Muscle of leg (tissue), 11 donors: ENCODE measurements around the gene STOX1. TPM values are rescaled to one million over a fixed set of nuclear protein-coding genes. Genes with fewer than 3 reads are reported as not detected.
"Not testable (repeated sequence)": the region's sequence is repeated elsewhere in the genome, so short reads cannot be mapped to it uniquely, and the experiment has no call there.

Experiments used
- DNase-seq: peaks from one replicate; pipeline ENCODE4 v3.0.0; 2013
- H3K27ac ChIP-seq: one replicate; pipeline ENCODE4 v1.5.1; 2013; ENCODE audit warnings: mild to moderate bottlenecking, low read length, control low read depth
- H3K27me3 ChIP-seq: one replicate; pipeline ENCODE4 v1.6.1; 2013; ENCODE audit warnings: low read length; ENCODE audit not compliant: control insufficient read depth, insufficient read depth
- H3K36me3 ChIP-seq: one replicate; pipeline ENCODE4 v1.6.1; 2013; ENCODE audit warnings: low read length; ENCODE audit not compliant: control insufficient read depth, insufficient read depth
- H3K4me1 ChIP-seq: one replicate; pipeline ENCODE4 v1.6.1; 2013; ENCODE audit warnings: low read length; ENCODE audit not compliant: control insufficient read depth, insufficient read depth
- H3K4me3 ChIP-seq: one replicate; pipeline ENCODE4 v1.5.1; 2013; ENCODE audit warnings: low read length, control low read depth
- H3K9me3 ChIP-seq: replicated peaks from 2 replicates; pipeline ENCODE4 v1.6.1; 2013; ENCODE audit warnings: low read depth, low read length; ENCODE audit not compliant: control insufficient read depth
- whole genome bisulfite sequencing: methylation state at CpG from one replicate; pipeline ENCODE4 v1.1.5; 2013; ENCODE audit warnings: missing lambda C conversion rate; ENCODE audit not compliant: insufficient coverage; 5-methylcytosine and 5-hydroxymethylcytosine counted together
- polyA plus RNA-seq, 8 donors: library from polyadenylated mRNA; unstranded; fragments of 120-200 nt; gene quantifications; one replicate each; pipeline versions ENCODE4 v1.2.1 to v1.2.3, GENCODE V29; 2013; ENCODE audit warnings: inconsistent platforms in 1 of 8, low replicate concordance in 1 of 8; ENCODE audit not compliant: insufficient read length in 8 of 8, insufficient read depth in 1 of 8
- total RNA-seq: library from RNA; stranded (reverse); fragments of 120-200 nt; gene quantifications from one replicate; pipeline ENCODE4 v1.2.4, GENCODE V29; 2013

STOX1 gene
- total and polyA plus RNA-seq, 9 donors, result 1.3 to 3.9 (median 2.7) TPM

GRCh38 chr10:68828083-68828601 is 811 bp downstream of the STOX1 start:
- H3K27ac ChIP-seq, result not testable (repeated sequence)
- WGBS, result 0% methylated on average over 25 of the region's 59 CpGs
- peak; percentile 17 for DNase-seq

DNA sequence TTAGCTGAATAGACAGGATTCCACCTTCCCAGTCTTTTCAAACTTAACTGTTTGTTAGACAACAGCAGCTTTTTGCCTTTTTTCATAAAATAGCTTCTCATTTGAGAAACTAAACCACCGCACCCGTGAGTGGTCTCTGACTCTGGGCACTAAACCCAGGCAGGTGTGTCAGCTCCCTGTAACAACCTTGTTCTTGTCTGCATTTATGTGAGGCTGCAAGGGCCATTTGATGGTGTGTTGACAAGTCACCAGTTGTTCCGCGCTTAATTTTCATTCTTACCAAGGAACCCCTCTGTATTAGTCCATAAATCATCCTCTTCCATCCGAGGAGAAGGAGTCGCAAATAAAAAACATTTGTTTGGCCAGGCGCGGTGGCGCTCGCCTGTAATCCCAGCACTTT is 1.5 kb downstream of the STOX1 start:
- Histone ChIP-seq H3K9me3 (no peaks in the 10 kb centered on the region), H3K4me3 (no peak overlapping the region), H3K27ac (no peak overlapping the region), H3K27me3 (peaks cover 6% of the 10 kb centered on the region), H3K36me3 (no peaks in the 10 kb centered on the region), H3K4me1 (peaks cover 10% of the 10 kb centered on the region)
- DNase-seq, result peak; percentile 2
- 59% methylated on average over 6 of the region's 10 CpGs for WGBS

More at GRCh38 chr10:68828083-68828601, 811 bp downstream of the STOX1 start:
- H3K9me3 ChIP-seq, H3K27me3 ChIP-seq, H3K36me3 ChIP-seq: not testable (repeated sequence)
- Histone ChIP-seq H3K4me1 (peaks cover 10% of the 10 kb centered on the region), H3K4me3 (peak overlapping the region; percentile 38)

GRCh38 chr10:68829521-68829920 is 2.2 kb downstream of the STOX1 start:
- Histone ChIP-seq H3K4me1 (peaks cover 10% of the 10 kb centered on the region), H3K4me3 (no peak overlapping the region), H3K9me3 (no peaks in the 10 kb centered on the region), H3K27me3 (peaks cover 6% of the 10 kb centered on the region), H3K27ac (no peak overlapping the region), H3K36me3 (no peaks in the 10 kb centered on the region)
- DNase-seq, result no peak
- 88% methylated on average over 1 of the region's 6 CpGs for WGBS

DNA sequence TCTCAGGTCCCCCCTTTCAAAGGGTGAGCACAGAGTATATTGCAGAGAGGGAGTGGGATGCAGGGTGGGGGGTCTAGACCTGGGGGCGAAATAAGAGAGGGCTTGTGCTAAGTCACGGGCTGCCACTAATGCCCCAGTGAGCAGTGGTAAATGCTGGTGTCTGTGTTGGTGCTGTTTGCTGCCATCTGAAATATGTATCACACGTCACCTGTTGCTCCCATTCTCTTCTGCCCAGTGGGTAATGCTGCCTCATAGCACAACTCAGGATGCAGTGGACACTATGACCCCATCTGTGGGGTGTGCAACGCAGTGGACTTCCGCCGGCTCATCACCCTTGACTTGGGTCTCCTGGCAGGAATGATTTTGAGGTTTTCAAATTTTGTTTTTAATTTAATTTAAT is 2.6 kb downstream of the STOX1 start:
- DNase-seq, result no peak

DNA sequence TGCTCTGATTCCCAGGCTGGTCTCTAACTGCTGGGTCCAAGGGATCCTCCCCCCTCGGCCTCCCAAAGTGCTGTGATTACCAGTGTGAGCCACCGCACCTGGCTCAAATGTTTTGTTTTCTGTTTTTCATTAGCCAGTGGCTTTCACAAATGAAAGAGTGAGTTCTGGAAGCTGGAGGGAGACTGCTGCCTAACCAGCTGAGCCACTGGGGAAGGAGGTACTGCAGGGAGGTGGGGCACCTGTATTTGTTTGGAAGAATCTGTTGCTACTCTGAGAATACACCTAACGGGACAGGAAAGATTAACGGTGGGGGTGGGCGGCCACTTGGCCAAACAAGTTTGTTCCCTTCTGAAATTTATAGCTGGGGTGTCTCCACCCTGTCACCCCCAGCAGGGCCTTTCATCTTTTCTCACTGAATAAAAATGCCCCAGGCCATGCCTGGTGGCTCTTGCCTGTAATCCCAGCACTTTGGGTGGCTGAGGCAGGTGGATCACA is 4.7 kb downstream of the STOX1 start:
- no peak for DNase-seq
- H3K4me1 ChIP-seq, result peaks cover 5% of the 10 kb centered on the region
- H3K4me3 ChIP-seq, result no peak overlapping the region
- no peaks in the 10 kb centered on the region for H3K9me3 ChIP-seq
- no peak overlapping the region for H3K27ac ChIP-seq
- WGBS, result 33% methylated on average over 4 of the region's 5 CpGs
- H3K36me3 ChIP-seq, result no peaks in the 10 kb centered on the region
- peaks cover 6% of the 10 kb centered on the region for H3K27me3 ChIP-seq

More for the DNA sequence above, 2.6 kb downstream of the STOX1 start:
- Histone ChIP-seq H3K27ac (no peak overlapping the region), H3K9me3 (no peaks in the 10 kb centered on the region), H3K36me3 (no peaks in the 10 kb centered on the region), H3K4me1 (peaks cover 10% of the 10 kb centered on the region), H3K27me3 (peaks cover 6% of the 10 kb centered on the region), H3K4me3 (no peak overlapping the region)
- no CpG with 5 or more reads among the region's 6 CpGs for WGBS

DNA sequence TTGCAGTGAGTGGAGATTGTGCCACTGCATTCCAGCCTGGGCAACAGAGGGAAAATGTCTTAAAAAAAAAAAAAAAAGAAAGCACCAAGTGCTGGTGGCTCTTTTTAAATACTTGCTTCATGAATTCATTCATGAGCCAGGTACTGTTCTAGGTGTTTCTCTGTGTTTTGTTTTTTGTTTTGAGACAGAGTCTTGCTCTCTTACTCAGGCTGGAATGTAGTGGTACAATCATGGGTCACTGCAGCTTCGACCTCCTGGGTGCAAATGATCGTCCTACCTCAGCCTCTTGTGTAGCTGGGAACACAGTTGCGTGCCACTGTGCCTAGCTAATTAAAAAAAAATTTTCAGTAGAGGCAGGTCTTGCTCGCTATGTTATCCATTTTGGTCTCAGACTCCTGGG is 5.3 kb downstream of the STOX1 start:
- Histone ChIP-seq H3K27ac (no peak overlapping the region), H3K36me3 (no peaks in the 10 kb centered on the region), H3K4me1 (peaks cover 4% of the 10 kb centered on the region), H3K9me3 (no peaks in the 10 kb centered on the region), H3K27me3 (peaks cover 6% of the 10 kb centered on the region), H3K4me3 (no peak overlapping the region)
- WGBS, result 93% methylated on average over 4 of the region's 4 CpGs
- no peak for DNase-seq

GRCh38 chr10:68837626-68838322 is 10.4 kb downstream of the STOX1 start:
- H3K9me3 ChIP-seq, result no peaks in the 10 kb centered on the region
- no peak for DNase-seq
- WGBS, result 93% methylated on average over 4 of the region's 8 CpGs
- H3K4me3 ChIP-seq, result no peak overlapping the region
- no peaks in the 10 kb centered on the region for H3K27me3 ChIP-seq
- H3K27ac ChIP-seq, result no peak overlapping the region
- H3K36me3 ChIP-seq, result no peaks in the 10 kb centered on the region
- H3K4me1 ChIP-seq, result no peaks in the 10 kb centered on the region

GRCh38 chr10:68840650-68841049 is 13.3 kb downstream of the STOX1 start:
- not testable (repeated sequence) for H3K9me3 ChIP-seq, H3K27ac ChIP-seq, DNase-seq, H3K36me3 ChIP-seq, H3K4me1 ChIP-seq, H3K4me3 ChIP-seq, H3K27me3 ChIP-seq
- 95% methylated on average over 7 of the region's 9 CpGs for WGBS

GRCh38 chr10:68848281-68848680 is 20.9 kb downstream of the STOX1 start:
- H3K4me1 ChIP-seq, result no peaks in the 10 kb centered on the region
- no peaks in the 10 kb centered on the region for H3K36me3 ChIP-seq
- no peaks in the 10 kb centered on the region for H3K27me3 ChIP-seq
- H3K4me3 ChIP-seq, result no peak overlapping the region
- DNase-seq, result no peak
- WGBS, result no CpG with 5 or more reads among the region's 2 CpGs
- no peak overlapping the region for H3K27ac ChIP-seq
- H3K9me3 ChIP-seq, result no peaks in the 10 kb centered on the region

DNA sequence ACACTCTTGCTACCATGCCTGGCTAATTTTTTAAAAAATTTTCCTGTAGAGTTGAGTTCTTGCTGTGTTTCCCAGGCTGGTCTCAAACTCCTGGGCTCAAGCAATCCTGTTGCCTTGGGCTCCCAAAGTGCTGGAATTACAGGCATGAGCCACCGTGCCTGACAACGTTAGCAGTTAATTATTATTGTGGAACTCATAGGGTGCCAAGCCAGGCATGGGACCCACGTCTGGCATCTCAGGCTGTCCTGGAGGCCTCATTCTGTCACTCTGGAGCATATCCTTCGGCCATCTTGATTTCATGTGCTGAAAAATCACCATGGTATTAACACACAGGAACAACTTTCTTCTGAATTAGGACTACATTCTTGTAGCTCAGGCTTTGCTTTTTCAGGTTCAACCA is 21.5 kb downstream of the STOX1 start:
- Histone ChIP-seq H3K27ac (no peak overlapping the region), H3K36me3 (no peaks in the 10 kb centered on the region), H3K4me1 (no peaks in the 10 kb centered on the region), H3K27me3 (no peaks in the 10 kb centered on the region), H3K4me3 (no peak overlapping the region), H3K9me3 (no peaks in the 10 kb centered on the region)
- WGBS, result 60% methylated on average over 4 of the region's 4 CpGs
- no peak for DNase-seq
